ENCODE data around the gene AARS2.
"Not testable (repeated sequence)": the region's sequence is repeated elsewhere in the genome, so short reads cannot be mapped to it uniquely, and the experiment has no call there.

The AARS2 gene

GRCh38 chr6:44312901-44313788 is at the start of gene AARS2:
TSS of gene AARS2 (minus strand) at chr6:44313347. CDS start at chr6:44313323, 24 bp downstream.
- DNase-seq = peak; percentile 82

- no peak for DNase-seq
Measured at GRCh38 chr6:44361947-44362346, 48.8 kb upstream of the AARS2 start.

GRCh38 chr6:44359973-44360372 is 46.8 kb upstream of the AARS2 start:
- no peak for DNase-seq

GRCh38 chr6:44356487-44356886 is 43.3 kb upstream of the AARS2 start:
- DNase-seq = no peak

DNA sequence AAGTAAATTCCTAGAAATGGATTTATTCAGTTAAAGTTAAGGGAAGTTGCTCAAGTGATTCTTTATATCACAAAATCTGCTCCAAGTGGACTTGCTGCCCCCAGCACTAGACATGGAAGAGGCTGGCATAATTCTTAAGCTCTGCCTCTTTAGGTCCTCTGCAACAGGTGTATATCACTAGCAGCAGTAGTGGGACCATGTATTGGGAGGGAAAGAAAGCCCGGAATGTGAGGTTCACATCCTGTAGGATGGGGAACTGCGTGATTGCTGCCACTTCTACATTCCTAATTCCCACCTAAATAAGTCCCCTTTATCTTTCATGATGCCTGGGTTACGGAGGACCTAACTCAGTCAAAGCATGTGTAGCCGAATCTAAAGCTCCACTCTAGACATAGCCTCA is 42.5 kb upstream of the AARS2 start:
- DNase-seq = no peak

GRCh38 chr6:44353336-44353735 is 40.2 kb upstream of the AARS2 start:
- no peak for DNase-seq

GRCh38 chr6:44352259-44352658 is 39.1 kb upstream of the AARS2 start:
- no peak for DNase-seq

DNA sequence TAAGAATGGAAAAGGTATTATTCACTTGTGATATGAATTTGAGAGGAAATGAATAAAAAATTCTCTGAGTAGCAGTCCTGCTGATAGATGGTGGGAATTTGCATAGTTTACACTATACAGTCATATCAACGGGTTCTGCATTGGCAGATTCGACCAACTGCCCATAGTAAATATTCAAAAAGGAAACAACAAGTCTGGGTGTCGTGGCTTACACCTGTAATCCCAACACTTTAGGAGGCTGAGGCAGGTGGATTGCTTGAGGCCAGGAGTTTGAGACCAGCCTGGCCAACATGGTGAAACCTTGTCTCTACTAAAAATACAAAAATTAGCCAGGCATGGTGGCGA is 37.5 kb upstream of the AARS2 start:
- DNase-seq = not testable (repeated sequence)

- no peak for DNase-seq
Measured at GRCh38 chr6:44349904-44350649, 36.9 kb upstream of the AARS2 start.

- DNase-seq = not testable (repeated sequence)
Measured at GRCh38 chr6:44346818-44347217, 33.7 kb upstream of the AARS2 start.

DNA sequence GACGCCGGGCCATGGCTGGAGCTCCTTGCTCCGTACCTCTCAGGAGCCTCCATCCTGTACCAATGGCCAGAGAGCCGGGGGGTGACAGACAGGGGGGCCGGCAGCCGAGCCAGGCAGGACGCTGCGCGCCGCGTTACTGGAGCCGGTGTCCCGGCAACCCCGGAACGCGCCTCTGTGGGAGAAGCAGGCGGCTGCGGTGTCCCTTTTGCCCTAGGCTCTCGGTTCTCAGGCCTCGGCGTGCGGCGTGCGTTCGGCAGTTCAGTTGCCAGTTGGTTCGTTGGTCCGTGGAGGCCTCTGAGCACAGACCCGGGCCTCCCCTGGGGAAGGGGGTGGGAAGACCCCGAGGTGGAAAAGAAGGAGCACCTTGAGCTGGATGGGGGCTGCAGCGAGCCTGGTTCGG is 29.3 kb upstream of the AARS2 start, which contains the start of gene SPATS1:
SPATS1 (plus strand) TSS at position 162 of the 400 bp plus-strand sequence. CDS start 446 bp downstream, outside the sequence.
- no peak for DNase-seq

DNA sequence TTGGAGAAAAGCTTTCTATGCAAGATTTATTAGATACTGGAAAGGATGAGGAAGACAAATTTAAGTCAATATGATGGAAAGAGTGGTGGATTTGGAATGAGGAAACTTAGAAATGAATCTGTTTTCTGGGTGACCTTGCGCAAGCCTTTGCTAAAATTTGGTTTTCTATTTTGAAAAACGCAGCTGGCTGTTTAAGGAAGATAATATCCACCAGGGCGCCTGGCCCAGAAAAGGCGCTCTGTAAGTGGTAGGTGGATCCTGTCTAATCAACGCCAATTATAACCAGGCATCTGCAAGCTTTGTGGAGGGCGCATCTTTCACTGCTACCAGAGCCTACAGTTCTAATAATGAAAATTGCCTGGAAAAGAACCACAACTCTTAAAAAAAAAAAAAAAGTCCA is 28.9 kb upstream of the AARS2 start:
- DNase-seq = no peak

DNA sequence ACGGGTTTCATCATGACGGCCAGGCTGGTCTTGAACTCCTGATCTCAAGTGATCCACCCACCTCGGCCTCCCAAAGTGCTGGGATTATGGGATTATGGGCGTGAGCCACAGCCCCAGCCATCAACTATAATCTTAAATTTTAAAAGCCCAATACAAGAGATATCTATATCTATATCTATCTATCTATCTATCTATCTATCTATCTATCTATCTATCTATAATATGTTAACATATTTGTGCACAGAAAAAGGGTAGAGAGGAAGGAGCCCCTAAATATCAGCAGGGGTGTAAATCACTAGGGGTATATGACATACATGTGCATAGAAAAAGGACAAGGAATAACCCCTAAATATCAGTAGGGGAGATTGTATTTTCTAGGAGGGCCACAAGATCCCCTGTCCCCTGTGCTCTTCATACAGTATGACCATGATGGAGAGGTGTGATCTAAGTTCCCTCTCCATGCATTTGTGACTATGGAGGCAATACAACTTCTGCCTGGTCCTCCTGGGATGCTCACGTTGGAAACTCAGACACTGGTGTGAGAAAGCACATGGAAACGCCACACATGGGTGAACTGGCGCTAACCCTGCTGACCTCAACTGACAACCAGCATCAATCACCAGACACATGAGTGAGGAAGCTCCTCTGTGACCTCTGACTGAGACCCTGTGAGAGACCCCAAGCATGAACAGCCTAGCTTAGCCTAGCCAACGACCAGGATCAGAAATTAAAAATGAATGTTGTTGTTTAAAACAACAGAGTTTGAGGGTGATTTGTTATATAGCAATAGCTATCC is 28.1 kb upstream of the AARS2 start:
- DNase-seq = no peak

- no peak for DNase-seq
Measured at GRCh38 chr6:44339763-44340625, 26.8 kb upstream of the AARS2 start.

DNA sequence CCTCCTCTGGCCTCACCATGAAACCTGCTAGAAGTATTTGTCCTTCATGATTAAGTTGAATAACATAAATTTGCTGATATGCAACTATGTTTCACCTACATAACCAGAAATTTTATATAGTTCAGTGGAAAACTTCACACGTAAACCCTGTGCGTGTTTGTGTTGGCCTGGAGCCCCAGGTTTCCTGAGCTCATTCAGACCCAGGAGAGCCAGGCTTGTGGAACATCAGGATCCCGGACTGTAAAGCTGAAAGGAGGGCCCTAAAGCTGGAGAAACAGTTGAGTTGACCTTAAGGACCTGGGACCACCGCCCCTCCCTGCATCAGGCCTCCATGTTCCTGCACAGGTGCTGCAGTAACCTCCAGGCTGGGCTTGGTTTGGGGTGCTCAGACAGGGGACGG is 26.2 kb upstream of the AARS2 start:
- DNase-seq = no peak

- peak; percentile 63 for DNase-seq
Measured at GRCh38 chr6:44338228-44339122, 25.3 kb upstream of the AARS2 start.

DNA sequence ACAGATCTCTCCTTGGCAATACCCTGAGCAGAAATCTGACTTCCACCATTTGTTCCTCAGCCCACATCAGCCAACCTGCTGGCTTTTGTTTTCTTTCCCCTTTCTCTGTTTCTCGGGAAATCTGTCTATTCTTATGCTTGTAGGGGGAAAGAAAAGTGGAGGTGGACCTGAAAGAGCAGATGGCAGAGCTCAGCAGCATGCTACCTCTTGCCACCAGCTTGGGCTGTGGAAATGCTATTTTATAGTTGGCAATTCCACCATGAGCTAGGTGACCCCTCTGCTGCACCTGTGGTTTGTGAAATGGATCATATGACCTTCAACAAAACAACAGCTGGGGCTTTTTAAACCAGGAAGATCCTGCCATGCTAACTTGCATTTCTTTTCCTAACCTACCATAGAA is 22.5 kb upstream of the AARS2 start:
- no peak for DNase-seq

DNA sequence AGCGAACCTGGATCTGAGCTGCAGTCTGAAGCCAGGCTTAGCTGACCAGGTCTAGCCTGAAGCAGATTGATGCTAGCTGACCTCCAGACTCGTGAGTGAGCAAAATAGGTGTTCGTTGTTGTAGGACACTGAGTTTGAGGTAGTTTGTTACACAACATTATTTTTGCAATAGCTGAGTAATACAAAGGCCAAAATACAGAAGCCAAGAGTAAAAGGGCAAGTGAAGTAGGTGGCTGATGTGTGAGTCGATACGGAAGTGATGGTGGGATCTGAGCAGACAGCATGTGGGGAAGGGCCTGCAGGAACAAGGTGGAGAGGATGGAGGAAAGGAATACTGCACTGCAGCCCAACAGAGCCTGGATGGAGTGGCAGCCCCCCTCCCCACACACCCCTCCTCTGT is 20.8 kb upstream of the AARS2 start:
- DNase-seq = no peak

GRCh38 chr6:44333273-44333919 is 20.2 kb upstream of the AARS2 start:
- DNase-seq = no peak

- peak; percentile 5 for DNase-seq
Measured at GRCh38 chr6:44332585-44332984, 19.4 kb upstream of the AARS2 start.

- DNase-seq = no peak
Measured at GRCh38 chr6:44329858-44330257, 16.7 kb upstream of the AARS2 start.

Data from fibroblast of upper back skin (primary cell).